GM12878 (cell line): ENCODE data around the gene EEF1B2. TPM values are rescaled to one million over a fixed set of nuclear protein-coding genes. Genes with fewer than 3 reads are reported as not detected.

Source experiments
- ATAC-seq: fragments of 200-7000 bp; cut with Tn5 transposase; 3 replicates; pipeline ENCODE4 v1.9.1; 2020; ENCODE audit warnings: mild to moderate bottlenecking, moderate library complexity
- BruUV-seq: library from RNA; stranded (reverse); fragments of 400-500 nt; replicated peaks from 2 replicates; lab custom pipeline; 2021; lab: Mats Ljungman, UMichigan
- CTCF ChIA-PET: fragments of 300-600 bp; sonication (Branson Sonifier 250); formaldehyde crosslinking; extraction: SDS; loops from one replicate; lab custom pipeline; 2021; ENCODE audit warnings: inconsistent platforms; lab: Yijun Ruan, JAX
- POLR2A ChIA-PET: fragments of 350-600 bp; formaldehyde crosslinking; extraction: SDS; loops from one replicate; lab custom pipeline; 2021; ENCODE audit warnings: inconsistent platforms; lab: Charles Lee
- RAD21 ChIA-PET: fragments of 300-600 bp; sonication (Branson Sonifier 250); formaldehyde crosslinking; loops from one replicate; lab custom pipeline; 2023; ENCODE audit warnings: antibody characterized with exemption; ENCODE audit not compliant: unreplicated experiment; lab: Charles Lee
- SMC1A ChIA-PET: fragments of 300-600 bp; sonication (Branson Sonifier 250); formaldehyde crosslinking; loops from one replicate; lab custom pipeline; 2023; ENCODE audit not compliant: unreplicated experiment, uncharacterized antibody; lab: Charles Lee
- DNase-seq: peaks from one replicate; pipeline ENCODE4 v3.0.0-alpha.2; 2011; ENCODE audit warnings: low read depth, low spot score
- FAIRE-seq: peaks from 3 replicates; lab custom pipeline; 2011; peaks lifted over from hg19 to GRCh38; lab: Jason Lieb, UNC
- H2AFZ ChIP-seq: 2 replicates; pipeline ENCODE4 v1.6.0; 2011; ENCODE audit warnings: low read depth, low read length, control low read depth; ENCODE audit not compliant: control insufficient read depth
- H3K27ac ChIP-seq: 2 replicates; pipeline ENCODE4 v1.5.1; 2011; ENCODE audit warnings: control low read depth; ENCODE audit not compliant: control insufficient read depth, insufficient read depth
- H3K27me3 ChIP-seq, 2 experiments: replicated peaks in 1 of 2; 2 replicates each; pipeline versions ENCODE4 v1.6.0 to v1.6.1; 2011; ENCODE audit warnings: low read length in 1 of 2; ENCODE audit not compliant: control insufficient read depth in 2 of 2, insufficient read depth in 2 of 2
- H3K36me3 ChIP-seq, 2 experiments: 2 replicates each; pipeline ENCODE4 v1.5.1; 2011; ENCODE audit warnings: low read length in 1 of 2; ENCODE audit not compliant: control insufficient read depth in 2 of 2, insufficient read depth in 2 of 2
- H3K4me1 ChIP-seq: 2 replicates; pipeline ENCODE4 v1.6.1; 2011; ENCODE audit warnings: mild to moderate bottlenecking, low read length, moderate library complexity, mixed read lengths; ENCODE audit not compliant: control insufficient read depth, insufficient read depth
- H3K4me2 ChIP-seq: 2 replicates; pipeline ENCODE4 v1.6.0; 2011; ENCODE audit warnings: control low read depth; ENCODE audit not compliant: control insufficient read depth, insufficient read depth
- H3K4me3 ChIP-seq: fragments of 200-600 bp; sonication (generic); 2 replicates; pipeline ENCODE4 v1.5.1; 2016
- H3K79me2 ChIP-seq: 2 replicates; pipeline ENCODE4 v1.6.0; 2011; ENCODE audit warnings: low read length; ENCODE audit not compliant: control insufficient read depth, insufficient read depth
- H3K9ac ChIP-seq: 2 replicates; pipeline ENCODE4 v1.8.0; 2011; ENCODE audit warnings: low read length, control low read depth, mixed read lengths; ENCODE audit not compliant: control insufficient read depth, insufficient read depth
- H3K9me3 ChIP-seq: replicated peaks from 3 replicates; pipeline ENCODE4 v1.5.1; 2011; ENCODE audit warnings: mild to moderate bottlenecking, low read length; ENCODE audit not compliant: control insufficient read depth, insufficient read depth
- H4K20me1 ChIP-seq: 2 replicates; pipeline ENCODE4 v1.6.0; 2011; ENCODE audit not compliant: control insufficient read depth, insufficient read depth
- ATF2 ChIP-seq: IDR thresholded peaks from 2 replicates; pipeline ENCODE4 v1.6.1; 2012; ENCODE audit warnings: low read length, inconsistent platforms
- ELK1 ChIP-seq: IDR thresholded peaks from 2 replicates; pipeline ENCODE4 v1.6.1; 2012; ENCODE audit warnings: low read depth, low read length, improper control_type of control experiment
- ETV6 ChIP-seq, 2 experiments: fragments of 450-650 bp in 1 of 2; IDR thresholded peaks in 1 of 2; conservative IDR thresholded peaks in 1 of 2; 2 replicates each; pipeline ENCODE4 v1.6.1; 2014; ENCODE audit warnings: antibody characterized with exemption in 1 of 2, borderline replicate concordance in 1 of 2, low read depth in 1 of 2, mild to moderate bottlenecking in 1 of 2, moderate library complexity in 1 of 2
- IRF5 ChIP-seq: fragments of 450-650 bp; IDR thresholded peaks from 2 replicates; pipeline ENCODE4 v1.6.1; 2017; ENCODE audit warnings: borderline replicate concordance
- KLF5 ChIP-seq: fragments of 450-650 bp; IDR thresholded peaks from 2 replicates; pipeline ENCODE4 v1.6.1; 2014; ENCODE audit warnings: mild to moderate bottlenecking; ENCODE audit not compliant: partially characterized antibody
- NFYA ChIP-seq: IDR thresholded peaks from 2 replicates; pipeline ENCODE4 v1.6.1; 2011; ENCODE audit warnings: low read depth, mild to moderate bottlenecking, low read length, improper control_type of control experiment, borderline replicate concordance
- NRF1 ChIP-seq: conservative IDR thresholded peaks from 2 replicates; pipeline ENCODE4 v1.6.1; 2011; ENCODE audit warnings: mild to moderate bottlenecking, low read depth, low read length, improper control_type of control experiment
- PAX8 ChIP-seq: fragments of 450-650 bp; IDR thresholded peaks from 2 replicates; pipeline ENCODE4 v1.6.1; 2017; ENCODE audit warnings: mild to moderate bottlenecking, moderate library complexity
- POLR2A ChIP-seq: IDR thresholded peaks from 2 replicates; pipeline ENCODE4 v1.6.1; 2011; ENCODE audit warnings: low read depth, mild to moderate bottlenecking, low read length
- REST ChIP-seq: IDR thresholded peaks from 2 replicates; pipeline ENCODE4 v1.6.1; 2012; ENCODE audit warnings: mild to moderate bottlenecking, low read depth, low read length
- ZNF207 ChIP-seq: fragments of 450-650 bp; IDR thresholded peaks from 2 replicates; pipeline ENCODE4 v1.6.1; 2014; ENCODE audit warnings: antibody characterized with exemption, mild to moderate bottlenecking, borderline replicate concordance
- ZNF592 ChIP-seq: fragments of 450-650 bp; IDR thresholded peaks from 2 replicates; pipeline ENCODE4 v1.6.1; 2017; ENCODE audit warnings: mild to moderate bottlenecking, moderate library complexity
- whole genome bisulfite sequencing: methylation state at CpG from one replicate; pipeline ENCODE4 v1.1.6; 2016; ENCODE audit warnings: low lambda C conversion rate; ENCODE audit not compliant: insufficient replicate concordance, insufficient coverage; ENCODE audit errors: missing lambda C conversion rate; 5-methylcytosine and 5-hydroxymethylcytosine counted together
- in situ Hi-C: fragments of 300-500 bp; cut with MboI; formaldehyde crosslinking; loops from 9 replicates; pipeline ENCODE4 v1.14.3; 2018; ENCODE audit warnings: mixed read lengths
- intact Hi-C: fragments of 100-400 bp; cut with micrococcal nuclease; formaldehyde crosslinking; loops from one replicate; pipeline ENCODE4 v1.14.2; 2022; ENCODE audit not compliant: unreplicated experiment
- polyA plus RNA-seq, 11 experiments: library from polyadenylated mRNA; depleted of rRNA in 4 of 11; unstranded in 6 of 11; stranded (reverse) in 5 of 11; fragments of >200 nt; fragmentation: Nextera tagmentation in 4 of 11; fragmentation: Illumina TruSeq in 1 of 11; extraction: Ambion mirVana in 4 of 11; extraction: Trizol in 1 of 11; gene quantifications; 1 replicate in 1 of 11; 2 replicates in 10 of 11; pipeline versions ENCODE4 v1.2.1 to v1.2.3, GENCODE V29; 2011 to 2016; ENCODE audit warnings: inconsistent platforms in 2 of 11, missing spikeins in 2 of 11, low read depth in 1 of 11
- total RNA-seq, 4 experiments: library from RNA; depleted of rRNA in 3 of 4; stranded (reverse); fragments of >200 nt in 3 of 4; fragmentation: Illumina TruSeq in 1 of 4; extraction: Trizol in 1 of 4; gene quantifications; 2 replicates each; pipeline versions ENCODE4 v1.2.1 to v1.2.3, GENCODE V29; 2013 to 2021

The EEF1B2 gene
- total and polyA plus RNA-seq, 10 of the 15 experiments (the other 5 are each of a cell fraction or from before 2014, with no cell fraction given) = 719 to 2,110 (median 1,232) TPM

GRCh38 chr2:206211657-206212255, 52.1 kb downstream of the EEF1B2 start:
- FAIRE-seq (no peak), DNase-seq (no peak), ATAC-seq (no peak)
- H3K4me2 ChIP-seq = no peak overlapping the region
- H3K27me3 ChIP-seq = no peaks in the 10 kb centered on the region
- no peaks in the 10 kb centered on the region for H3K36me3 ChIP-seq
- intact Hi-C loops (no loop called here), in situ Hi-C loops (no loop called here)
- ChIA-PET RAD21 (no interaction called here), CTCF (interaction anchor here (1.2 kb wide), 1 partner anchor 24 kb away, joined by 3 read pairs; no protein-coding TSS in a partner anchor), SMC1A (no interaction called here), POLR2A (no interaction called here)
- H3K27ac ChIP-seq = no peak overlapping the region
- no peak overlapping the region for H3K9ac ChIP-seq
- H2AFZ ChIP-seq = no peak overlapping the region
- H4K20me1 ChIP-seq = no peaks in the 10 kb centered on the region
- no TSS peak for BruUV-seq
- no peaks in the 10 kb centered on the region for H3K79me2 ChIP-seq
- H3K4me1 ChIP-seq = no peaks in the 10 kb centered on the region
- WGBS = 42% methylated on average over 2 of the region's 2 CpGs
- no peaks in the 10 kb centered on the region for H3K9me3 ChIP-seq
- H3K4me3 ChIP-seq = no peak overlapping the region
- TF ChIP-seq ZNF207 (no peak), NFYA (no peak), ZNF592 (no peak), REST (no peak), ATF2 (no peak), PAX8 (no peak), ETV6 (conservative IDR thresholded peaks at IDR 0.05 in 1 of 2, IDR thresholded peaks at IDR 0.05 in 1 of 2; ENCODE audit: borderline replicate concordance in 1 of 2, low read depth in 1 of 2) (no peak), IRF5 (no peak), NRF1 (no peak), POLR2A (no peak), ELK1 (no peak), KLF5 (no peak)
